ENCODE measurements around the gene PTPN14.

- TF ChIP-seq, protein P1, sequence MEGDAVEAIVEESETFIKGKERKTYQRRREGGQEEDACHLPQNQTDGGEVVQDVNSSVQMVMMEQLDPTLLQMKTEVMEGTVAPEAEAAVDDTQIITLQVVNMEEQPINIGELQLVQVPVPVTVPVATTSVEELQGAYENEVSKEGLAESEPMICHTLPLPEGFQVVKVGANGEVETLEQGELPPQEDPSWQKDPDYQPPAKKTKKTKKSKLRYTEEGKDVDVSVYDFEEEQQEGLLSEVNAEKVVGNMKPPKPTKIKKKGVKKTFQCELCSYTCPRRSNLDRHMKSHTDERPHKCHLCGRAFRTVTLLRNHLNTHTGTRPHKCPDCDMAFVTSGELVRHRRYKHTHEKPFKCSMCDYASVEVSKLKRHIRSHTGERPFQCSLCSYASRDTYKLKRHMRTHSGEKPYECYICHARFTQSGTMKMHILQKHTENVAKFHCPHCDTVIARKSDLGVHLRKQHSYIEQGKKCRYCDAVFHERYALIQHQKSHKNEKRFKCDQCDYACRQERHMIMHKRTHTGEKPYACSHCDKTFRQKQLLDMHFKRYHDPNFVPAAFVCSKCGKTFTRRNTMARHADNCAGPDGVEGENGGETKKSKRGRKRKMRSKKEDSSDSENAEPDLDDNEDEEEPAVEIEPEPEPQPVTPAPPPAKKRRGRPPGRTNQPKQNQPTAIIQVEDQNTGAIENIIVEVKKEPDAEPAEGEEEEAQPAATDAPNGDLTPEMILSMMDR (conservative IDR thresholded peaks at IDR 0.05; ENCODE audit: low read depth, low read length), result no peak
- TF ChIP-seq POLR2A (IDR thresholded peaks at IDR 0.05; ENCODE audit: low read depth, low read length) (no peak), SMC3 (IDR thresholded peaks at IDR 0.05; ENCODE audit: low read depth, low read length) (no peak), MAZ (IDR thresholded peaks at IDR 0.05; ENCODE audit: borderline replicate concordance, low read depth, low read length) (no peak), FOS (IDR thresholded peaks at IDR 0.05; ENCODE audit: low read depth, low read length) (no peak), MAFK (IDR thresholded peaks at IDR 0.05; ENCODE audit: low read depth, low read length) (no peak), NFE2L2 (IDR thresholded peaks at IDR 0.05; ENCODE audit: low read depth, low read length) (no peak), CEBPB (IDR thresholded peaks at IDR 0.05; ENCODE audit: low read depth, low read length) (no peak), RAD21 (IDR thresholded peaks at IDR 0.05; ENCODE audit: low read length) (no peak)
- TF ChIP-seq, protein P2, sequence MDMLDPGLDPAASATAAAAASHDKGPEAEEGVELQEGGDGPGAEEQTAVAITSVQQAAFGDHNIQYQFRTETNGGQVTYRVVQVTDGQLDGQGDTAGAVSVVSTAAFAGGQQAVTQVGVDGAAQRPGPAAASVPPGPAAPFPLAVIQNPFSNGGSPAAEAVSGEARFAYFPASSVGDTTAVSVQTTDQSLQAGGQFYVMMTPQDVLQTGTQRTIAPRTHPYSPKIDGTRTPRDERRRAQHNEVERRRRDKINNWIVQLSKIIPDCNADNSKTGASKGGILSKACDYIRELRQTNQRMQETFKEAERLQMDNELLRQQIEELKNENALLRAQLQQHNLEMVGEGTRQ (IDR thresholded peaks at IDR 0.05; ENCODE audit: low read depth, low read length), result no peak
Observed at GRCh38 chr1:214435867-214436266, 115.5 kb downstream of the PTPN14 start.

All from IMR-90 (cell line).